ENCODE measurements around the gene SNRPE. TPM values are rescaled to one million over a fixed set of nuclear protein-coding genes. Genes with fewer than 3 reads are reported as not detected.

Gene SNRPE
- total and polyA plus RNA-seq, 2 of the 13 experiments (the other 11 are each of a cell fraction or from before 2014, with no cell fraction given) = 146 to 281 TPM

- H2AFZ ChIP-seq (ENCODE audit: low read length) = no peak overlapping the region
- intact Hi-C loops (cut with micrococcal nuclease; ENCODE audit: unreplicated experiment) = no loop called here
These were observed 46.5 kb downstream of the SNRPE start for GRCh38 chr1:203907901-203908300.

More at GRCh38 chr1:203907901-203908300, 46.5 kb downstream of the SNRPE start:
- Histone ChIP-seq H3K4me3 (replicated peaks in 1 of 3; ENCODE audit: insufficient read depth in 1 of 3, low read depth in 2 of 3, low read length in 3 of 3) (no peak overlapping the region), H3K27me3 (ENCODE audit: control insufficient read depth in 1 of 2, insufficient read depth in 2 of 2, low read length in 2 of 2) (no peaks in the 10 kb centered on the region), H3K9me3 (ENCODE audit: low read length) (no peaks in the 10 kb centered on the region), H3K27ac (ENCODE audit: extremely low read length, insufficient read depth, low read length) (no peak overlapping the region), H4K20me1 (ENCODE audit: insufficient read depth, low read length) (no peaks in the 10 kb centered on the region), H3K4me1 (ENCODE audit: insufficient read depth, low read length) (no peaks in the 10 kb centered on the region), H3K36me3 (replicated peaks in 1 of 2; ENCODE audit: control insufficient read depth in 1 of 2, insufficient read depth in 2 of 2, low read length in 2 of 2) (no peaks in the 10 kb centered on the region), H3K4me2 (ENCODE audit: low read depth, low read length) (no peak overlapping the region), H3K9ac (ENCODE audit: insufficient read depth, low read depth, low read length) (no peak overlapping the region), H3K79me2 (ENCODE audit: insufficient read depth, low read length) (no peaks in the 10 kb centered on the region)
- 76% methylated on average over 5 of the region's 5 CpGs for WGBS (ENCODE audit: low lambda C conversion rate)
- CTCF ChIA-PET (ENCODE audit: low intra/inter-chr PET ratio, low total read pairs) = no interaction called here
- FAIRE-seq (no peak), ATAC-seq (no peak), DNase-seq (ENCODE audit: low spot score) (no peak)
- POLR2A ChIA-PET = no interaction called here
- no peak for TF ChIP-seq ZNF720 (CRISPR knock-in tag; IDR thresholded peaks at IDR 0.05)
- TF ChIP-seq ZBTB37 (CRISPR knock-in tag; IDR thresholded peaks at IDR 0.05) = no peak
- no peak for TF ChIP-seq ZNF136 (CRISPR knock-in tag; IDR thresholded peaks at IDR 0.05; ENCODE audit: low read depth)
- no peak for TF ChIP-seq KDM5B (CRISPR knock-in tag; IDR thresholded peaks at IDR 0.05; ENCODE audit: borderline replicate concordance)
- TF ChIP-seq MTA3 (CRISPR knock-in tag; IDR thresholded peaks at IDR 0.05) = no peak
- no peak for TF ChIP-seq MNT (IDR thresholded peaks at IDR 0.05)
- TF ChIP-seq FOXP1 (IDR thresholded peaks at IDR 0.05) = no peak
- TF ChIP-seq FOXP1 (CRISPR knock-in tag; IDR thresholded peaks at IDR 0.05) = no peak
- TF ChIP-seq JUNB (CRISPR knock-in tag; IDR thresholded peaks at IDR 0.05; ENCODE audit: borderline replicate concordance) = no peak
- TF ChIP-seq KDM5A (IDR thresholded peaks at IDR 0.05; ENCODE audit: borderline replicate concordance, low read length) = no peak
- TF ChIP-seq RAD21 (CRISPR knock-in tag; IDR thresholded peaks at IDR 0.05) = no peak
- no peak for TF ChIP-seq ZNF3 (CRISPR knock-in tag; IDR thresholded peaks at IDR 0.05)
- TF ChIP-seq ZNF33B (CRISPR knock-in tag; IDR thresholded peaks at IDR 0.05) = no peak
- in situ Hi-C loops (cut with HindIII; ENCODE audit: extremely low pct_ligation_motif_present, low pct_unique_long_range_greater_than_20kb) = no loop called here
- no TSS peak for BruUV-seq (replicated peaks)

Data from HepG2 (cell line).